HepG2 (cell line): ENCODE measurements around the gene FAM120B. TPM values are rescaled to one million over a fixed set of nuclear protein-coding genes. Genes with fewer than 3 reads are reported as not detected.

ENCODE experiments used
- ATAC-seq: fragments of 200-7000 bp; cut with Tn5 transposase; 3 replicates; pipeline ENCODE4 v1.9.1; 2020; ENCODE audit warnings: mild to moderate bottlenecking, moderate library complexity
- BruUV-seq: library from RNA; stranded (reverse); fragments of 400-500 nt; replicated peaks from 2 replicates; lab custom pipeline; 2021; lab: Mats Ljungman, UMichigan
- CTCF ChIA-PET: fragments of 300-600 bp; formaldehyde crosslinking; extraction: SDS; loops from one replicate; lab custom pipeline; 2021; ENCODE audit warnings: low total read pairs, inconsistent platforms, low intra/inter-chr PET ratio; lab: Yijun Ruan, JAX
- POLR2A ChIA-PET: fragments of 350-600 bp; sonication (Branson Sonifier 250); formaldehyde crosslinking; loops from one replicate; lab custom pipeline; 2020; ENCODE audit warnings: antibody characterized with exemption, inconsistent platforms; lab: Yijun Ruan, JAX
- DNase-seq: peaks from one replicate; pipeline ENCODE4 v3.0.0-alpha.2; 2015; ENCODE audit warnings: low spot score
- FAIRE-seq: peaks from 3 replicates; lab custom pipeline; 2011; peaks lifted over from hg19 to GRCh38; lab: Jason Lieb, UNC
- H2AFZ ChIP-seq: one replicate; pipeline ENCODE4 v1.6.1; 2011; ENCODE audit warnings: low read length, inconsistent platforms
- H3K27ac ChIP-seq: fragments of 300-600 bp; 3 replicates; pipeline ENCODE4 v1.8.0; 2011; ENCODE audit warnings: mixed run types, mild to moderate bottlenecking, mixed read lengths, low read length, inconsistent platforms; ENCODE audit not compliant: insufficient read depth; ENCODE audit errors: extremely low read length
- H3K27me3 ChIP-seq, 2 experiments: fragments of 200-600 bp in 1 of 2; 2 replicates in 1 of 2; 3 replicates in 1 of 2; pipeline versions ENCODE4 v1.6.0 to v1.8.0; 2011; ENCODE audit warnings: low read length in 2 of 2, mild to moderate bottlenecking in 2 of 2, moderate library complexity in 2 of 2, inconsistent platforms in 1 of 2; ENCODE audit not compliant: insufficient read depth in 2 of 2, control insufficient read depth in 1 of 2
- H3K36me3 ChIP-seq, 2 experiments: fragments of 200-600 bp in 1 of 2; replicated peaks in 1 of 2; 2 replicates in 1 of 2; 3 replicates in 1 of 2; pipeline versions ENCODE4 v1.5.1 to v1.8.0; 2011; ENCODE audit warnings: low read length in 2 of 2, inconsistent platforms in 1 of 2; ENCODE audit not compliant: insufficient read depth in 2 of 2, control insufficient read depth in 1 of 2
- H3K4me1 ChIP-seq: 2 replicates; pipeline ENCODE4 v1.5.1; 2012; ENCODE audit warnings: low read length, inconsistent platforms; ENCODE audit not compliant: insufficient read depth
- H3K4me2 ChIP-seq: 2 replicates; pipeline ENCODE4 v1.6.0; 2011; ENCODE audit warnings: low read depth, low read length, inconsistent platforms
- H3K4me3 ChIP-seq, 3 experiments: fragments of 200-600 bp in 1 of 3; sonication (generic), shearing (Covaris generic) in 1 of 3; replicated peaks in 1 of 3; 2 replicates each; pipeline ENCODE4 v1.5.1; 2011 to 2016; ENCODE audit warnings: low read length in 3 of 3, inconsistent platforms in 2 of 3, low read depth in 2 of 3, mild to moderate bottlenecking in 2 of 3, control low read depth in 1 of 3, mixed read lengths in 1 of 3; ENCODE audit not compliant: insufficient read depth in 1 of 3
- H3K79me2 ChIP-seq: one replicate; pipeline ENCODE4 v1.6.1; 2011; ENCODE audit warnings: low read length, inconsistent platforms; ENCODE audit not compliant: insufficient read depth
- H3K9ac ChIP-seq: 2 replicates; pipeline ENCODE4 v1.6.0; 2011; ENCODE audit warnings: mild to moderate bottlenecking, low read depth, low read length, inconsistent platforms; ENCODE audit not compliant: insufficient read depth
- H3K9me3 ChIP-seq: 2 replicates; pipeline ENCODE4 v1.5.1; 2012; ENCODE audit warnings: mild to moderate bottlenecking, low read length
- H4K20me1 ChIP-seq: 2 replicates; pipeline ENCODE4 v1.6.0; 2011; ENCODE audit warnings: inconsistent platforms, mild to moderate bottlenecking, low read length, moderate library complexity; ENCODE audit not compliant: insufficient read depth
- BORCS8-MEF2B ChIP-seq: sonication (generic); formaldehyde crosslinking; IDR thresholded peaks from 2 replicates; pipeline ENCODE4 v1.8.0; 2022; ENCODE audit warnings: mild to moderate bottlenecking, missing genetic modification reagents
- JUNB ChIP-seq: sonication (generic); formaldehyde crosslinking; IDR thresholded peaks from 2 replicates; pipeline ENCODE4 v1.8.0; 2022; ENCODE audit warnings: missing genetic modification reagents, mild to moderate bottlenecking, borderline replicate concordance
- KLF11 ChIP-seq: IDR thresholded peaks from 2 replicates; pipeline ENCODE4 v1.6.1; 2016; ENCODE audit warnings: missing compliant biosample characterization
- NBN ChIP-seq: fragments of 450-650 bp; conservative IDR thresholded peaks from 2 replicates; pipeline ENCODE4 v1.6.1; 2017
- NR2C2 ChIP-seq: sonication (generic); formaldehyde crosslinking; IDR thresholded peaks from 2 replicates; pipeline ENCODE4 v1.4.0; 2020; ENCODE audit warnings: missing genetic modification reagents, mild to moderate bottlenecking, moderate library complexity, borderline replicate concordance
- TBP ChIP-seq: sonication (generic); formaldehyde crosslinking; IDR thresholded peaks from 2 replicates; pipeline ENCODE4 v1.5.0; 2020; ENCODE audit warnings: missing genetic modification reagents
- ZNF543 ChIP-seq: sonication (generic); formaldehyde crosslinking; IDR thresholded peaks from 2 replicates; pipeline ENCODE4 v1.4.0; 2020; ENCODE audit warnings: mild to moderate bottlenecking, missing genetic modification reagents
- ZNF550 ChIP-seq: sonication (generic); formaldehyde crosslinking; IDR thresholded peaks from 2 replicates; pipeline ENCODE4 v1.4.0; 2020; ENCODE audit warnings: mild to moderate bottlenecking, missing genetic modification reagents, borderline replicate concordance
- ZNF562 ChIP-seq: sonication (generic); formaldehyde crosslinking; IDR thresholded peaks from 2 replicates; pipeline ENCODE4 v1.8.0; 2022; ENCODE audit warnings: missing genetic modification reagents, borderline replicate concordance
- ZNF572 ChIP-seq: sonication (generic); formaldehyde crosslinking; IDR thresholded peaks from 2 replicates; pipeline ENCODE4 v1.5.1; 2020; ENCODE audit warnings: mild to moderate bottlenecking, missing genetic modification reagents
- ZSCAN21 ChIP-seq: sonication (generic); formaldehyde crosslinking; IDR thresholded peaks from 2 replicates; pipeline ENCODE4 v1.8.0; 2022; ENCODE audit warnings: mild to moderate bottlenecking, missing genetic modification reagents, moderate library complexity, borderline replicate concordance
- WGBS: methylation state at CpG from one replicate; pipeline ENCODE4 v1.1.6; 2017; ENCODE audit warnings: low lambda C conversion rate; 5-methylcytosine and 5-hydroxymethylcytosine counted together
- in situ Hi-C: cut with HindIII; loops from 2 replicates; pipeline ENCODE4 v1.10.0; 2017; ENCODE audit warnings: low pct_unique_long_range_greater_than_20kb; ENCODE audit not compliant: extremely low pct_ligation_motif_present
- intact Hi-C: fragments of 100-400 bp; cut with micrococcal nuclease; formaldehyde crosslinking; loops from one replicate; pipeline ENCODE4 v1.10.0; 2022; ENCODE audit not compliant: unreplicated experiment
- polyA plus RNA-seq, 8 experiments: library from polyadenylated mRNA; depleted of rRNA in 3 of 8; stranded (reverse) in 7 of 8; unstranded in 1 of 8; fragments of >200 nt; fragmentation: Illumina TruSeq in 4 of 8; extraction: Trizol in 4 of 8; gene quantifications; 2 replicates each; pipeline versions ENCODE4 v1.2.1 to v1.2.3, GENCODE V29; 2011 to 2016; ENCODE audit warnings: low read depth in 4 of 8, missing spikeins in 1 of 8, mixed read lengths in 1 of 8; ENCODE audit not compliant: insufficient read depth in 1 of 8
- total RNA-seq, 5 experiments: library from RNA; depleted of rRNA; stranded (reverse); fragments of >200 nt; fragmentation: Illumina TruSeq; extraction: Trizol; gene quantifications; 2 replicates each; pipeline ENCODE4 v1.2.3, GENCODE V29; 2016; ENCODE audit warnings: low read depth in 1 of 5
- TF ChIP-seq, protein P1 (sequence below): sonication (generic); formaldehyde crosslinking; IDR thresholded peaks from 2 replicates; pipeline ENCODE4 v1.5.1; 2020; ENCODE audit warnings: missing genetic modification reagents, mild to moderate bottlenecking, borderline replicate concordance
- TF ChIP-seq, protein P2 (sequence below): sonication (generic); formaldehyde crosslinking; IDR thresholded peaks from 2 replicates; pipeline ENCODE4 v1.8.0; 2022; ENCODE audit warnings: mild to moderate bottlenecking, missing genetic modification reagents
- TF ChIP-seq, protein P3 (sequence below): sonication (generic); formaldehyde crosslinking; IDR thresholded peaks from 2 replicates; pipeline ENCODE4 v1.5.0; 2020; ENCODE audit warnings: missing genetic modification reagents
- TF ChIP-seq, protein P4 (sequence below): sonication (generic); formaldehyde crosslinking; IDR thresholded peaks from 2 replicates; pipeline ENCODE4 v1.5.0; 2020; ENCODE audit warnings: mild to moderate bottlenecking, low read depth, missing genetic modification reagents, borderline replicate concordance

The FAM120B gene
- total and polyA plus RNA-seq, 2 of the 13 experiments (the other 11 are each of a cell fraction or from before 2014, with no cell fraction given), result 9.2 to 10.7 TPM

DNA sequence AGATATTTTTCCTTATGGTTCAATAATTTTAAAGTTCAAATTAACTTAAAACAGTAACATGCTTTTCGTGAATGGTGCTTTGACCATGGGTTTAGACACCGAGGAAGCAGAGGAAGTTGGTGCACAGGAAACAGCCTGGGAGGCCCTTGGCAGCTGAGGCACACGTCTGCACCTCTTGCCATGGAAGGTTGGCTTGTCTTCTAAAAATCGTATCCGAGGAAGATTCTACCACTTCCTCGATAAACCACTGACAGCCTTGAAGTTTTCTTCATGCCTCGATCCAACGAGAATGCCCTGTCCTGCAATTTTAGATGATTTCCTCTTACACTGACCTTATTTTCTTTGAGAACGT, 27.8 kb upstream of the FAM120B start (continued):
- TF ChIP-seq TBP (CRISPR knock-in tag) (no peak), BORCS8-MEF2B (CRISPR knock-in tag) (no peak), ZNF550 (CRISPR knock-in tag) (no peak)
- TF ChIP-seq, protein P1, sequence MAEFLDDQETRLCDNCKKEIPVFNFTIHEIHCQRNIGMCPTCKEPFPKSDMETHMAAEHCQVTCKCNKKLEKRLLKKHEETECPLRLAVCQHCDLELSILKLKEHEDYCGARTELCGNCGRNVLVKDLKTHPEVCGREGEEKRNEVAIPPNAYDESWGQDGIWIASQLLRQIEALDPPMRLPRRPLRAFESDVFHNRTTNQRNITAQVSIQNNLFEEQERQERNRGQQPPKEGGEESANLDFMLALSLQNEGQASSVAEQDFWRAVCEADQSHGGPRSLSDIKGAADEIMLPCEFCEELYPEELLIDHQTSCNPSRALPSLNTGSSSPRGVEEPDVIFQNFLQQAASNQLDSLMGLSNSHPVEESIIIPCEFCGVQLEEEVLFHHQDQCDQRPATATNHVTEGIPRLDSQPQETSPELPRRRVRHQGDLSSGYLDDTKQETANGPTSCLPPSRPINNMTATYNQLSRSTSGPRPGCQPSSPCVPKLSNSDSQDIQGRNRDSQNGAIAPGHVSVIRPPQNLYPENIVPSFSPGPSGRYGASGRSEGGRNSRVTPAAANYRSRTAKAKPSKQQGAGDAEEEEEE (CRISPR knock-in tag), result no peak

DNA sequence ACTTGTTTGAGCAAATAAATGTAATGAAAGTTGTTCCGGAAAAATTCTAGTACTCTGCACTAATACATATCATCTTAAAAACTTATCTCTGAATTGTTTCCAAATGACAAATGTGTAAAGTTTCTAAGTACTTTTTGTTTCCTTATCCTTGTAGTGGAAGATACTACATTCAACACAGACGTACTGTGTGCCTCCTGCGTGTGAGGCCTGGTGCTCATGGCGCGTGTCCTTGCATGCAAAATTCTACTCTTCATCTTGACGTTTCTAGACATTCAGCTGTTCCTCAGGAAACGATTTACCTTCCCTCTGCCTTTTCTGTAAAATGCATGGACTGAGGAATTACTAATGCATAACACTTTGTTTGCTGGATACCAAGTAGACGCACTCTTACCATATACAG, 27.1 kb upstream of the FAM120B start:
- BruUV-seq, result no TSS peak
- TF ChIP-seq, protein P2, sequence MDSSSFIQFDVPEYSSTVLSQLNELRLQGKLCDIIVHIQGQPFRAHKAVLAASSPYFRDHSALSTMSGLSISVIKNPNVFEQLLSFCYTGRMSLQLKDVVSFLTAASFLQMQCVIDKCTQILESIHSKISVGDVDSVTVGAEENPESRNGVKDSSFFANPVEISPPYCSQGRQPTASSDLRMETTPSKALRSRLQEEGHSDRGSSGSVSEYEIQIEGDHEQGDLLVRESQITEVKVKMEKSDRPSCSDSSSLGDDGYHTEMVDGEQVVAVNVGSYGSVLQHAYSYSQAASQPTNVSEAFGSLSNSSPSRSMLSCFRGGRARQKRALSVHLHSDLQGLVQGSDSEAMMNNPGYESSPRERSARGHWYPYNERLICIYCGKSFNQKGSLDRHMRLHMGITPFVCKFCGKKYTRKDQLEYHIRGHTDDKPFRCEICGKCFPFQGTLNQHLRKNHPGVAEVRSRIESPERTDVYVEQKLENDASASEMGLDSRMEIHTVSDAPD, result no peak
- TF ChIP-seq, protein P3, sequence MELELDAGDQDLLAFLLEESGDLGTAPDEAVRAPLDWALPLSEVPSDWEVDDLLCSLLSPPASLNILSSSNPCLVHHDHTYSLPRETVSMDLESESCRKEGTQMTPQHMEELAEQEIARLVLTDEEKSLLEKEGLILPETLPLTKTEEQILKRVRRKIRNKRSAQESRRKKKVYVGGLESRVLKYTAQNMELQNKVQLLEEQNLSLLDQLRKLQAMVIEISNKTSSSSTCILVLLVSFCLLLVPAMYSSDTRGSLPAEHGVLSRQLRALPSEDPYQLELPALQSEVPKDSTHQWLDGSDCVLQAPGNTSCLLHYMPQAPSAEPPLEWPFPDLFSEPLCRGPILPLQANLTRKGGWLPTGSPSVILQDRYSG (CRISPR knock-in tag), result no peak
- no peak for TF ChIP-seq NR2C2 (CRISPR knock-in tag)
- TF ChIP-seq ZNF543 (CRISPR knock-in tag), result no peak
- no peak for TF ChIP-seq ZNF562 (CRISPR knock-in tag)
- no peak for TF ChIP-seq ZSCAN21
- no peak for TF ChIP-seq NBN
- TF ChIP-seq ZNF572 (CRISPR knock-in tag), result no peak
- no peak for TF ChIP-seq KLF11 (CRISPR knock-in tag)
- TF ChIP-seq, protein P4, sequence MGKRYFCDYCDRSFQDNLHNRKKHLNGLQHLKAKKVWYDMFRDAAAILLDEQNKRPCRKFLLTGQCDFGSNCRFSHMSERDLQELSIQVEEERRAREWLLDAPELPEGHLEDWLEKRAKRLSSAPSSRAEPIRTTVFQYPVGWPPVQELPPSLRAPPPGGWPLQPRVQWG (CRISPR knock-in tag), result no peak
- TF ChIP-seq JUNB (CRISPR knock-in tag), result no peak
- TF ChIP-seq, all 625 proteins: peak for 0
- H3K79me2 ChIP-seq, result no peaks in the 10 kb centered on the region
- H2AFZ ChIP-seq, result no peak overlapping the region
- 66% methylated on average over 8 of the region's 8 CpGs for WGBS
- H3K27ac ChIP-seq, result no peak overlapping the region
- H3K9ac ChIP-seq, result no peak overlapping the region
- ATAC-seq (no peak), DNase-seq (no peak), FAIRE-seq (no peak)
- intact Hi-C loops (no loop called here), in situ Hi-C loops (no loop called here)
- no peaks in the 10 kb centered on the region for H4K20me1 ChIP-seq
- H3K4me1 ChIP-seq, result peaks cover 8% of the 10 kb centered on the region; the same call in 1 of the 2 replicates
- CTCF ChIA-PET, result no interaction called here
- peaks cover 13 to 81% of the 10 kb centered on the region in 2 experiments for H3K27me3 ChIP-seq
- H3K4me3 ChIP-seq, result no peak overlapping the region
- H3K36me3 ChIP-seq, result no peaks in the 10 kb centered on the region
- POLR2A ChIA-PET, result no interaction called here
- H3K9me3 ChIP-seq, result no peaks in the 10 kb centered on the region
- H3K4me2 ChIP-seq, result no peak overlapping the region
